22Rv1 (cell line): ENCODE results near the gene KLHL29.

Experiments
- ZFX ChIP-seq: fragments of 450-650 bp; IDR thresholded peaks from 2 replicates; pipeline ENCODE4 v1.6.1; 2017; ENCODE audit warnings: antibody characterized with exemption, borderline replicate concordance
- TF ChIP-seq, protein P1 (sequence below): fragments of 450-650 bp; IDR thresholded peaks from 2 replicates; pipeline ENCODE4 v1.5.1; 2017; ENCODE audit warnings: mild to moderate bottlenecking

DNA sequence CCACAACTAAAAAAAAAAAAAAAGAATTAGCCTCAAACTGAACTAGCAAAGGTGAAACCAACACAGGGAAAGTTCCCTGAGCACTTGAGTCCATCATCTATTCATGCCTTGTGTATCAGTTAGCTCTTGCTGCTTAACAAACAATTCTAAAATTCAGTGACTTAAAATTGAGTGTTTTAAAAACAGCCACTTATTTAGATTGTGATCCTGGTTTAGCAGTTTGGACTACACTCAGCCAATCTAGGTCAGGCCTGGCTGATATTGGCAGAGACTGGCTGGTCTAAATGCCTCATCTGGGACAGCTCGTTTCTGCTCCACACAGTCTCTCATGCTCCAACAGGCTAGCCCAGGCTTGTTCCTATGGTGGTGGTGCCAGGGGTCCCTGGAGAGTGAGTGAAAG, 294.1 kb downstream of the KLHL29 start:
- TF ChIP-seq, protein P1, sequence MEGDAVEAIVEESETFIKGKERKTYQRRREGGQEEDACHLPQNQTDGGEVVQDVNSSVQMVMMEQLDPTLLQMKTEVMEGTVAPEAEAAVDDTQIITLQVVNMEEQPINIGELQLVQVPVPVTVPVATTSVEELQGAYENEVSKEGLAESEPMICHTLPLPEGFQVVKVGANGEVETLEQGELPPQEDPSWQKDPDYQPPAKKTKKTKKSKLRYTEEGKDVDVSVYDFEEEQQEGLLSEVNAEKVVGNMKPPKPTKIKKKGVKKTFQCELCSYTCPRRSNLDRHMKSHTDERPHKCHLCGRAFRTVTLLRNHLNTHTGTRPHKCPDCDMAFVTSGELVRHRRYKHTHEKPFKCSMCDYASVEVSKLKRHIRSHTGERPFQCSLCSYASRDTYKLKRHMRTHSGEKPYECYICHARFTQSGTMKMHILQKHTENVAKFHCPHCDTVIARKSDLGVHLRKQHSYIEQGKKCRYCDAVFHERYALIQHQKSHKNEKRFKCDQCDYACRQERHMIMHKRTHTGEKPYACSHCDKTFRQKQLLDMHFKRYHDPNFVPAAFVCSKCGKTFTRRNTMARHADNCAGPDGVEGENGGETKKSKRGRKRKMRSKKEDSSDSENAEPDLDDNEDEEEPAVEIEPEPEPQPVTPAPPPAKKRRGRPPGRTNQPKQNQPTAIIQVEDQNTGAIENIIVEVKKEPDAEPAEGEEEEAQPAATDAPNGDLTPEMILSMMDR: no peak
- no peak for TF ChIP-seq ZFX
